ENCODE measurements around the gene MYO18B.

The MYO18B gene

DNA sequence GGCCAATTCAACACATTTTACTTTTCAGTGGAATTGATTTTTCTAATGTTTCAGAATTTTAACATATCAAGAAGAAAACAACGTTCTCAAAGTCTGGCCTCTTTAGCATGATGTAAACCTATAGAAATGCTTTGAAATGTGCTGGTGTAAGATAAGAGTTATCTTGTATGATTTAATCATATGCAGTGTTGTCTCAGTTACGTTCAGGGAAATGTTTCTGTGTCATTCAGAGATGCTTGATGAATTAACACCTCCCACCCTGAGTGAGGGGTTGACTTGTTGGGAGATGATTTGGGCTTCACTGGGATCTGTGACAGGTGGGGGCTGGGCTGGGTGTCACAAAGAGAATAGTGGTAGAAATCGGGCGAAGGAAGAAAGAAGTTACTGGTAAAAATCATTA, 15.7 kb upstream of the MYO18B start:
- no peak overlapping the region for H3K9ac ChIP-seq (ENCODE audit: low read length)
- H3F3A ChIP-seq (ENCODE audit: insufficient read depth) = no peaks in the 10 kb centered on the region
- H3K9me2 ChIP-seq (replicated peaks; ENCODE audit: insufficient read depth, low read length) = no peaks in the 10 kb centered on the region
- no peaks in the 10 kb centered on the region for H3K9me3 ChIP-seq (ENCODE audit: insufficient read depth, low read length)
- H3K4me3 ChIP-seq (ENCODE audit: insufficient read depth, low read length, poor library complexity, severe bottlenecking) = no peak overlapping the region
- H3K79me2 ChIP-seq (ENCODE audit: insufficient read depth, low read length) = no peaks in the 10 kb centered on the region
- no peak overlapping the region for H3K27ac ChIP-seq (ENCODE audit: low read depth, low read length)
- no peaks in the 10 kb centered on the region for H3K27me3 ChIP-seq (ENCODE audit: low read length)
- no peaks in the 10 kb centered on the region for H3K36me3 ChIP-seq (ENCODE audit: low read length)
- H4K20me1 ChIP-seq (ENCODE audit: low read depth, low read length) = 0 out of 2 replicates have a peak, but pooled peaks cover 4% of the 10 kb centered on the region
- TF ChIP-seq, protein P1, sequence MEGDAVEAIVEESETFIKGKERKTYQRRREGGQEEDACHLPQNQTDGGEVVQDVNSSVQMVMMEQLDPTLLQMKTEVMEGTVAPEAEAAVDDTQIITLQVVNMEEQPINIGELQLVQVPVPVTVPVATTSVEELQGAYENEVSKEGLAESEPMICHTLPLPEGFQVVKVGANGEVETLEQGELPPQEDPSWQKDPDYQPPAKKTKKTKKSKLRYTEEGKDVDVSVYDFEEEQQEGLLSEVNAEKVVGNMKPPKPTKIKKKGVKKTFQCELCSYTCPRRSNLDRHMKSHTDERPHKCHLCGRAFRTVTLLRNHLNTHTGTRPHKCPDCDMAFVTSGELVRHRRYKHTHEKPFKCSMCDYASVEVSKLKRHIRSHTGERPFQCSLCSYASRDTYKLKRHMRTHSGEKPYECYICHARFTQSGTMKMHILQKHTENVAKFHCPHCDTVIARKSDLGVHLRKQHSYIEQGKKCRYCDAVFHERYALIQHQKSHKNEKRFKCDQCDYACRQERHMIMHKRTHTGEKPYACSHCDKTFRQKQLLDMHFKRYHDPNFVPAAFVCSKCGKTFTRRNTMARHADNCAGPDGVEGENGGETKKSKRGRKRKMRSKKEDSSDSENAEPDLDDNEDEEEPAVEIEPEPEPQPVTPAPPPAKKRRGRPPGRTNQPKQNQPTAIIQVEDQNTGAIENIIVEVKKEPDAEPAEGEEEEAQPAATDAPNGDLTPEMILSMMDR (IDR thresholded peaks at IDR 0.05; ENCODE audit: insufficient read depth, low read length, poor library complexity, severe bottlenecking) = no peak
- TF ChIP-seq EZH2phosphoT487 (conservative IDR thresholded peaks at IDR 0.05; ENCODE audit: low read length) = no peak
- H3K4me2 ChIP-seq (ENCODE audit: low read depth, low read length, poor library complexity, severe bottlenecking) = no peak overlapping the region
- no peak overlapping the region for H2AFZ ChIP-seq (ENCODE audit: low read depth, low read length, severe bottlenecking)

DNA sequence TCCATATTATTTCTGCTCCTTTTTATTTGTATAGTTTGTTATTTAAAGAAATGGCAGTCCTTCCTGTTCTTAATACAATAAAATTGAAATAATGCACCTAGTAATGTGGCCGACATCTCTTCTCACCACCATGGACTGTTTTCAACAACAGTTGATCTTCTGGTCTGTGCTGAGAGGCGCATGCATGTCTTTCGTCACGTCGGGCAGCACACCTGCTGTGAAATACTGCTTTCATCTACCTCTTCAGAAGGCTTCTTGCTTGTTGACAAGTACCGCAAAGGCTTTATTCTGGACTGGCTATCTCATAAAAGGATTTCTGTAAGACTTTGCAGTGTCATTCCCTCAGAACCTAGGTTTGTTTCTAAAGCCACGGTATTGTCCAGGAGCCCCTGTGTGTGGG, 13.9 kb upstream of the MYO18B start:
- Histone ChIP-seq H4K20me1 (ENCODE audit: low read depth, low read length) (0 out of 2 replicates have a peak, but pooled peaks cover 4% of the 10 kb centered on the region), H3K4me3 (ENCODE audit: insufficient read depth, low read length, poor library complexity, severe bottlenecking) (no peak overlapping the region), H3K9me3 (ENCODE audit: insufficient read depth, low read length) (no peaks in the 10 kb centered on the region), H3K79me2 (ENCODE audit: insufficient read depth, low read length) (no peaks in the 10 kb centered on the region), H3K27ac (ENCODE audit: low read depth, low read length) (no peak overlapping the region), H3K9ac (ENCODE audit: low read length) (no peak overlapping the region), H2AFZ (ENCODE audit: low read depth, low read length, severe bottlenecking) (no peak overlapping the region), H3F3A (ENCODE audit: insufficient read depth) (no peaks in the 10 kb centered on the region), H3K27me3 (ENCODE audit: low read length) (no peaks in the 10 kb centered on the region), H3K4me2 (ENCODE audit: low read depth, low read length, poor library complexity, severe bottlenecking) (no peak overlapping the region), H3K36me3 (ENCODE audit: low read length) (no peaks in the 10 kb centered on the region), H3K9me2 (replicated peaks; ENCODE audit: insufficient read depth, low read length) (no peaks in the 10 kb centered on the region)
- TF ChIP-seq EZH2phosphoT487 (conservative IDR thresholded peaks at IDR 0.05; ENCODE audit: low read length) = no peak
- TF ChIP-seq, protein P1 (IDR thresholded peaks at IDR 0.05; ENCODE audit: insufficient read depth, low read length, poor library complexity, severe bottlenecking) = no peak

- Histone ChIP-seq H3K9ac (ENCODE audit: low read length) (no peak overlapping the region), H3K79me2 (ENCODE audit: insufficient read depth, low read length) (no peaks in the 10 kb centered on the region), H3K27ac (ENCODE audit: low read depth, low read length) (no peak overlapping the region), H4K20me1 (ENCODE audit: low read depth, low read length) (0 out of 2 replicates have a peak, but pooled peaks cover 4% of the 10 kb centered on the region), H3K9me3 (ENCODE audit: insufficient read depth, low read length) (no peaks in the 10 kb centered on the region), H2AFZ (ENCODE audit: low read depth, low read length, severe bottlenecking) (no peak overlapping the region), H3F3A (ENCODE audit: insufficient read depth) (no peaks in the 10 kb centered on the region), H3K27me3 (ENCODE audit: low read length) (no peaks in the 10 kb centered on the region), H3K4me2 (ENCODE audit: low read depth, low read length, poor library complexity, severe bottlenecking) (no peak overlapping the region), H3K36me3 (ENCODE audit: low read length) (no peaks in the 10 kb centered on the region), H3K9me2 (replicated peaks; ENCODE audit: insufficient read depth, low read length) (no peaks in the 10 kb centered on the region), H3K4me3 (ENCODE audit: insufficient read depth, low read length, poor library complexity, severe bottlenecking) (no peak overlapping the region)
- no peak for TF ChIP-seq EZH2phosphoT487 (conservative IDR thresholded peaks at IDR 0.05; ENCODE audit: low read length)
- TF ChIP-seq, protein P1 (IDR thresholded peaks at IDR 0.05; ENCODE audit: insufficient read depth, low read length, poor library complexity, severe bottlenecking) = no peak
Measured at GRCh38 chr22:25729016-25729995, 12.7 kb upstream of the MYO18B start.

All from SU-DHL-6 (cell line).